GM19438 (cell line): ENCODE data around the gene MTHFD1L.

ENCODE experiments used
- ATAC-seq: cut with Tn5 transposase; IDR thresholded peaks from one replicate; pipeline ENCODE4 v1.9.1; 2021; ENCODE audit warnings: low read depth; ENCODE audit not compliant: unreplicated experiment

MTHFD1L gene

DNA sequence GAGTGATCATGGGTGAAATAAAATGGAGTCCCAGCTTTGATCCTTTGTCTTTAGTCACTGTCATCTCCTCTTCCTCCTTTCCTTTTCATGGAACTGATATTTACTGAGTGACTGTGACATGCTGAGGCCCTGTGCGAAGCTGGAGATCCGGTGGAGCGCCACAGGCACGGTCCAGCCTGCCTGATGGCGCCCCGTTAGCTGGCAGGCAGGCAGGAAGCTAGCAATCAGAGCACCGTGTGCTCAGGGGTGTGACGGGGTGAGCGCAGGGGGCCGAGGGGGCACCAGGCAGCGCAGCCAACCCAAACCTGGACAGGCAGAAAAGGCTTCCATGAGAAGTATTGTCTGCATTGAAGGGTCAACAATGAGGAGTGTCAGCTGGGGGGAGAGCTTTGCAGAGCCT lies 274.0 kb downstream of the MTHFD1L start:
- ATAC-seq: no peak

DNA sequence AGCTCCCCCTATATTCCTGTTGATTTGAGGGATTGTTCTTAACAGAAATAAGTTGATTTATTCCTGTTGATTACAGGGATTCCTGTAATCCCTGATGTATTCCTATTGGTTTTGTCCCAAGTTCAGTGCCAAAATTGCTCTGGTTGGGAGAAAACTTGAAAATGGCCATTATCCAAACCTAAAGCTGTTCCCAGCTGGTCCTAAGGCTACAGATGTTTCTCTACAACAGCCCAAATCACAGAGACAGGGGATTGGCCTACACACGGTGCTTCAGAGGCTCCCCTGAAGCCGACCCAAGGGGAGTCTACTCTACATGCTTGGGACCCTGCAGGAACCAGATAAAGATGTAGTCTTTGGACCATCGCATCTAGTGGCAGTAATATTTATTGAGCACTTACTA lies 275.3 kb downstream of the MTHFD1L start:
- no peak for ATAC-seq

DNA sequence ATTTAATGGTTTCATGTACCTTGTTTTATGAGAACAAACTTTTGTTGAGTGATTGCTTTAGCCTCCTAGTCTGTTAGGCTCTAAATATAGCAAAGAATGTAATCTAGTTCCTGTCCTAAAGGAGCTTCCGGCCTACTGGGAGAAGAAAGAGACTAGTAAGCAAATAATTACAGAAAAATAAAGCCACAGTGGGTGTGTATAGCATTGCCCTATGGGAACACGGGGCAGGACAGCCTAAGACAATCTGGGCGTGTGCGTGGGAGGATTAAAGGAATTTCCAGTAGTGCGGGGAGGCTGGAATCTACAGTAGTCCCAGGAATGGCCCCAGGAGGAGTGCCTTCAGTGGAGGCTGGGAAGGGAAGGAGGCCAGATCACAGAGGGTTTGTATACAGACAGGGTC lies 276.2 kb downstream of the MTHFD1L start:
- no peak for ATAC-seq

DNA sequence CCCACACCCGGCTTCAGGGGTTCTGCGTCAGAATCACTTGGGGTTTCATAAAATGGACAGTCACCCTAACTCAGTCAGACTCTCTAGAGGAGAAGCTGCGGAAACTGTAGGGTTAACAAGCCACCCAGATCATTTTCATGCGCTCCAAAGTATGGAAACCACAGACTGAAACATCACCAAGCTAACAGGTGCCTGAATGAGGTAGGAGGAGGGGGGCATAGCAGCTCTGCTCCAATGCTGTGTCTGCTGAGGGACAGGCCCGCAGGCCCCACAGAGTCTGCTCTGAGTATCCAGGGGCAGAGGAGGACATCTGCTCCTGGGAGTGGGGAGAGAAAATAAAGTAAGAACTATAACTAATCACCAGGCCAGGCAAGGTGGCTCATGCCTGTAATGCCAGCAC lies 277.2 kb downstream of the MTHFD1L start:
- no peak for ATAC-seq

DNA sequence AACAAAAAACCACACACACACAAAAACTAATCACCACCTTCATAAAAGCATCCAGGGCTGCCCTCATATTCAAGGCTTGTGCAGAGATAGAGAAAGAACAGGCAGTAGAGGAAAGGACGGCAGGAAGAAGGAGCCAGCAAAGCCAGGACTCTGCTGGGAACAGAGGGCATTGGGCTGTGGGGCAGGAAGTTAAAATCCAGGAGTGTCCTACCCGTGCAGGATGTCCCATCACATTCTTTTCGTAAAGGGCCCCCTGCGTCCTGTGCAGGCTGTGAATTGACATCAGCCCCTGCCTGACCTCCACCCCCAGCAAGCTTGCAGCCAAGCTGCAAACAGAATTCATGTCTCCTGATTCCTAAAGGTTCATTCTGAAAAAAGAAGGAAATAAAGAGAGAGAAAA lies 277.8 kb downstream of the MTHFD1L start:
- ATAC-seq: no peak

DNA sequence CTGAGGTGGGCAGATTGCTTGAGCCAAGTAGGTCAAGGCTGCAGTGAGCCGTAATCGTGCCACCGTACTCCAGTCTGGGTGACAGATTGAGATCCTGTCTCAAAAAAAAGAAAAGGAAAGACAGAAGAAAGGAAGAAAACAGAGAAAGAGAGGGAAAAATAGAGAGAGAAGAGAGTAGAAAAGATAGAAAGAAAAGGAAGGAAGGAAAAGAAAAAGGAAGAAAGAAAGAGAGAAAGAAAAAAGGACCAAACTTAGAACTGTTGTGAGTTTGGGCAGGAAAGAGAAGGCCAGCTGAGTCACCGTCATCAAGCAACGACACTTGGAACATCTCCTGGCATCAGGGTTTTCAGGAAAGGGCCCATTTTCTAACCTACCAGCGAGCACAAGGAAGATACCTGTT lies 278.3 kb downstream of the MTHFD1L start:
- no peak for ATAC-seq

DNA sequence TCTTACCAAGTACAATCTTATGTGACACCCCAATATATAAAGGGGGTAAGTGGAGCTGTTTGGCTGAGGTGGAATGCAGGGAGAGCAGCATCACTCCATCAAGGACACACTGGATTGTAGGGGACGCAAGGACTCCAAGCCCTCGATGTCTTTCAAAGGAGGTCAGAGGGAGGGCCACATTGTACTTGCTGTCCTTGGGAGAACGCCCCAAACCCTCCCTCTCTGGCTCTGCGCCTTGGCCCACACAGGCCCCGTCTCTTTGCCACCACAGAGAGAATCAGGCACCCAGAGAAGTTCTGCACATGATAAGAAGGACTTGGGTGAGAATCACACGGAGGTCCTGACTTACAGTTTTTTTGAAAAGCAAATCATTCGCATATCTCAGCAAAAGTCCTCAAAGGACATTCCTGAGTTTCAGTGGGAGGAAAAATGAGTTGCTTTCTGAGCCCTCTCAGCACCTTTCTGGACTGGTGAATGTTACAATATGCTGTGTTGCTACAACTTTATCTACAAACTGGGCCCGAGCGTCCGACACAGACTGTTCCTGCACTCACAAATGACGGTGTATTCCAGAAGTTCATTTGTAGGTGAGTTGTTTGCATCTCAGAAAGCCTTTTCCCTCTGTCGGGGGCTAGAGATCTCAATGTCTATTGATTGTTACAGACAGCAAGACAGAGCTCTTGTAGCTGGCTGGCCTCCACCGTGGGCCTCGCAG lies 281.8 kb downstream of the MTHFD1L start:
- no peak for ATAC-seq

DNA sequence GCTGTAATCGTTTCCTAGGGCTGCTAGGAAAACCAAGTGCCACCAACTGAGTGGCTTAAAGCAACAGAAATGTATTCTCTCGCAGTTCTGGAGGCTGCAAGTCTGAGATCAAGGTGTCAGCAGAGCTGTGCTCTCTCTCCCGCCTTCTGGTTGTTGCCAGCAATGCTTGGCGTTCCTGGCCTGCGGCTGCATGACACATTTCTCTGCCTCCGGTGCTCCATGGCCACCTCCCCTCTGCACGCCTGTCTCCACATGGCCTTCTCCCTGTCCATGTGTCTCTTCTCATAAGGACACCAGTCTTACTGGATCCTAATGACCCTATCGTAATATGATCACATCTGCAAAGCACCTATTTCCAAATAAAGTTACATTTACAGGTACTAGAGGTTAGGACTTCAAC lies 282.6 kb downstream of the MTHFD1L start:
- no peak for ATAC-seq

DNA sequence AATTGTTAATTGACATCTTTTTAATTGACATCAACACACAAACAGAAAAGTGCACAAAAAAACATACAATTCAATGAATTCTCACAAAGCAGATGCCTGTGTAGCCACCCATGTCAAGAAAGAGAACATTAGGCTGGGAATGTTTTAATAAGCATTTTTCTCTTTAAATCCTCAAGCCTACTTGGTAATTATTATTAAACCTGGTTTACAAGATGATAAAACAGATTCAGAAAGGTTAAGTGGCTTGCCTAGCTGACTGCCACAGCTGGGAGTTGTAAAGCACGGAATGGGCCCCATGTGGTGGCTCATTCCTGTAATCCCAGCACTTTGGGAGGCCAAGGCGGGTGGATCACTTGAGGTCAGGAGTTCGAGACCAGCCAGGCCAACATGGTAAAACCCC lies 284.3 kb downstream of the MTHFD1L start:
- ATAC-seq: no peak
